GM18861 (cell line): ENCODE measurements around the gene GATAD1.
"Not testable (repeated sequence)": the region's sequence is repeated elsewhere in the genome, so short reads cannot be mapped to it uniquely, and the experiment has no call there.

Source experiments
- ATAC-seq: cut with Tn5 transposase; IDR thresholded peaks from one replicate; pipeline ENCODE4 v1.9.1; 2021; ENCODE audit not compliant: unreplicated experiment

GATAD1 gene

DNA sequence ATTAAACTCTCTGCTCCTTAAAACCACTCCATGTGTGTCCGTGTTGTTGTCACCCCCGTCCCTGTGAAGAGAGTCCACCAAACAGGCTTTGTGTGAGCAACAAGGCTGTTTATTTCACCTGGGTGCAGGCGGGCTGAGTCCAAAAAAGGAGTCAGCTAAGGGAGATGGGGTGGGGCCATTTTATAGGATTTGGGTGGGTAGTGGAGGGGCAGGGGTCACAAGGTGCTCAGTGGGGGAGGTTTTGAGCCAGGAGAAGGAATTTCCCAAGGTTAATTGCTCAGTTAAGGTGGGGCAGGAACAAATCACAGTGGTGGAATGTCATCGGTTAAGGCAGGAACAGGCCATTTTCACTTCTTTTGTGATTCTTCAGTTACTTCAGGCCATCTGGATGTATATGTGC, 31.9 kb downstream of the GATAD1 start:
- ATAC-seq, result not testable (repeated sequence)

DNA sequence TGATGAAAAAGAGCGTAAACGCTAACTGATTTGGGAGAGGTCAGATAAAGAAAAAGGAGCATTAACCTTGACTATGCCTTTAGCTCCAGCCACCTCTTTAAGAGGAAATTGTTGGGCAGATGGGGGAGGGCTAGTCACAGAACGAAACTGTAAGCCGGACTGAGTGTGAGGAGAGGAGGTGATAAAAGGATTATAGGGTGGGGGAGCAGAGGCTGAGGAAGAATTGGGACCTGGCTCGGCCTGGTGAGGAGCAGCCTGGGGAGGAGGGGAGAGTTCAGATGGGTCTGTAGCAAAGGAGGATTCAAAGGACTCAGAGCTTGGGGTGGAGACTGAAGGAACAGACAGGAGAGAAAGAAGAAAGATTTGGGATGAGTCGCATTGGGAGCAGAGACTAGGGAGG, 36.3 kb downstream of the GATAD1 start:
- not testable (repeated sequence) for ATAC-seq

DNA sequence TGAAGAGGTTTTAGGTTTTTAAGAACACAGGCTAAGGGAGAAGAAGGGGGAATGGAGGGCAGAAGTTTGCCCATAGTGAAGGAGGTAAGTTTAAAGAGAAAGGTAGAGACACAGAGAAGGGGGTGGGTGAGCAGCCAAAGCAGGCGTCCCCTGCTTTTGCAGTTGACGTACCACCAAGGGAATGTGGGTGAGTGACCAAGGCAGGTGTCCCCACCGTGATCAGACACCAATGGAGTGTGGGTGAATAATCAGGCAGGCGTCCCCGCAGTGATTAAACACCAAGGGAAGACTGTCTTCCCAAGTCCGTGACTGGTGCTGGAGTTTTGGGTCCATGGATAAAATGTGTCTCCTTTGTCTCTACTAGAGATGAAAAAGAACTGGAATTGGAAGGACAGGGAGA, 36.9 kb downstream of the GATAD1 start:
- ATAC-seq, result not testable (repeated sequence)

DNA sequence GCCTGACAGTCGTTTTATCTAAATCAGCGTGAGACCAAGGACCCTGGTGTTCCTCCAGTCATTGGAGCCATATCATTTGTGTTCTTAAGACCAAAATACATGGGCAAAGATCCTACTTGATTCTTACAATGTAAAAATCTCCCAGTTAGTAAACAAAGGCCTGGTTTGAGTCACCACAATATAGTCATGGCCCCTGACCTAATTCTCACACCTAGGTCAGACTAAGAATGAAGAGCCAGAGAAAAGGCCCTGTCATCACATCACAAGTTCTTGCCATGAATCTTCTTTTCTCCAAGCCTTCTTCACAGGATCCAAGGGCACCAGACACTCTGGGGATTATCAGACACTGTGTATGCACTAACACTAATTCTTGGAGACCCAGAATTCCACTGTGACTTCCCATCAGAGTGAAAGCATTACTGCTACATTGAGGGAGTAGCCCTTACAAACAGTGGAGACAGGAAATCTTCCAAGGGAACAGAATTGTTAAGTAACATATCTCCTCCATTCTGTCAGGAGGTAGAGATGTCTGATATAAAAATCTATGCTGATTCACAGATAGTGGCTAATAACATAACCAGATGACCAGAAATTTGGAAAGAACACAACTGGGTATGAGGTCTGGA, 38.1 kb downstream of the GATAD1 start:
- no peak for ATAC-seq

DNA sequence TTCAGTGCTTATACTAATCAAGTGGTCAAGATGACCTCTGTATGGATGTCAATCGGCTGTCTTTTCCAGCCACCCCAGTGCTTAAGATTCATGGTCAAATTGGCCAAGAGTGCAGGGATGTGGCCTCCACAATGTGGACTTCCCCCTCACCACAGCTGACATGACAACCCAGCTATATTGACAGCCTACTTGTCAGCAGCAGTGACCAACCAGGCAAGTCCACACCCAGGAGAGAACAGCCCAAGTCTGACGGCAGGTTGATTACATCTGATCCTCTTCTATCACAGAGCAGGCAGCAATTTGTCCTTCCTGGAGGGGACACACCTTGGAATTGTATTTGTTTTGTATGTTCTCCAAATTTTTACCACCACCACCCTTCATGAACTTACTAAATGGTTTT, 38.7 kb downstream of the GATAD1 start:
- no peak for ATAC-seq

DNA sequence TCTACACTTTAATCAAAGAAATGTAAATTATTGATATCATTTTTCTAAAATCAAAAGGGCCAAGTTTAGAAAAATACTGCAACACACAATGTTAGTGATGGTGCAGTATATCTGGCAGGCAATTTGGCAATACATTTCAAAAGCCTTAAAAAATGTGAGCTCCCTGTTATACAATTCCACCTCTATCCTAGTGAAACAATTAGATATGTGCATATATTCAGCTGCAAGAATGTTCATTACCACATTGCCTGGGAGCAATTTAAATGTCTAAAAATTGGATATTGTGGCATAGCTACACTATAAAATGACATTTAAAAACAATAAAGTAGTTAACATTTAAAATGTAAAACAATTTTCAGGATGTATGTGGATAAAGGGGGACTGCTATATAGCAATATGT, 40.5 kb downstream of the GATAD1 start:
- ATAC-seq, result no peak

DNA sequence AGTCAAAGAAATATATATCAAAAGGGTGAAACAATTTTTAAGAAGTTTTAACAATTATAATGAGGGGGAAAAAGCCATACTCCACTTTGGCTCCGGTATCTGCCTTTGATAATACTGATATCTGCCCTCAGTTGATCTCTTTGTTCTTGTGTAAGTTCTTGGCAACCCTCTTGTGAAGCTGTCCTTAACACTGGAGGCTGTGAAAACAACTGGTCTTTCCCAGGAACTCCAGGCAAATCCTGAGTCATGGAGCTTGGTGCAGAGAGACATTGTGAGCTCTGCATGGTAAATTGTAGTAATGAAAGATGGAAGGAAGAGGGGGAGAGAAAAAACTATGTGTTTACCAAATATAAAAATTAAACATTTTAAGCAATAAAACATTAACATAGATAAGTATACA, 42.4 kb downstream of the GATAD1 start:
- ATAC-seq, result no peak

DNA sequence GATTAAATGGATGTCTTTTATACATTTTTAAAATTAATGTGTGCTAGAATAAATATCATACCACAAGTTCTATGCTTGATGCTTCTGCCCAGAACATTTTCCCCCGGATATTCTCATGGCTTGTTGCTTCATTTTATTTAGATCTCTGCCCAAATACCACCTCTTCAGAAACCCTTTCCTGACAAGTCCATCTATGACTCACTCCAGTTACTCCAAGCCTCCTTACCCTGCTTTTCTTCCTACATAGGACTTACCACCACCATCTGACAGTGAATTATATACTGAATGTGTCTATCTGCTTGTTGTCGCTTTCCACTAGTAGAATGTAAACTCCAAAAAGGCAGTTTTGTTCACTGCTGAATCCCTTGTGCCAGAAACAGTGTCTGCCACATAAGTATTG, 49.6 kb downstream of the GATAD1 start:
- ATAC-seq, result no peak

DNA sequence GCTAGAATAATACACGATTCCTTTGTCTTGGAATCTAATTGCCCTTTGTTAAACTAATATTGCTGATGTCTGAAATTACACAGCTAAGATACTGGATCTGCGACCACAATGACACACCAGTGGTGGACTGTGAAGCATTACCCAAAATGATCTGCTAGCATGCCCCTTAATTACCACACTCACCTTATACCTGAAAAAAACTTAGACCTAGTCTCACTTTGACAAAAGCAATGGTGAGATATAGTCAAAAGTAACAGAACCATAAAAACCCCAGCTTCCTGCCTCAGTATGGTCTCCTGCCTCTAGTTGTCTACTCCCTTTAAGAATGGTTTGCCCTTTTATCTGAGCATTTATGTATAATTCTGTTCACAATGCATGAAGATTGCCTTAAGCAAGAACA, 51.3 kb downstream of the GATAD1 start:
- no peak for ATAC-seq

DNA sequence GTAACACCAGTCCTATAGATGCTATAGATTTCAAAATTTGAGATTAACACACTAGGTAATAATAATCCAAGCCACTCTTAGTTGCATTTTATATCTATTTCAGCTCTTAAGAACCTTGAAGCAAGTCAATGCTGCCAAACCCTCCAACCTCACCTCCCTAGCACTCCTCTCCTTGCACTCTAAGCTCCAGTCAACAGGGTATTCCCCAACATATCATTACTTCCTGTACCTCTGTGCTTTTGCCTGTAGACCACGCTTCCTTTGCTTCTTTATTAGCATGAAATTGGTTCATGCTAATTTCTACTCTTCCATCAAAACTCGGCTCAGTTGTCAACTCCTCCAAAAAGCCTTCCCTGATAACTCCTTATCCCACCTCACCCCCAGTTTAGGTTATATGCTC, 56.5 kb downstream of the GATAD1 start:
- no peak for ATAC-seq

DNA sequence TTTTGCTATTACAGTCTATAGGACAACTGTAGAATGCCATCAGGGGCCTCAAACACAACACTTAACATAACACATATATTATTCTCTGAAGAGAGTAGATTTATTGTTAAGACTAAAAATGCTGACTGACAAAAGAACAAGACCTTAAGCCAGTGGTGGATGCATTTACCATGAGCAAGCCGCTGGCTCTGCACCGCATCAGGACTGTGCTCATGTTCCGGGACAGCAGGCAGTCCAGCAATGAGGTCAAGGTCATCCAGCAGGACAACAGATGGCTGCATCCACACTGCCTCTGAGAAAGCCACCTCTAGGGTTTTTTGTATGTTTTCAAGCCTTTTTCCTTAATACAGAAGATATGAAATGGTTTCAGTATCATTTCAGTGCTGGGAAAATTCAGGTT, 57.3 kb downstream of the GATAD1 start:
- no peak for ATAC-seq

DNA sequence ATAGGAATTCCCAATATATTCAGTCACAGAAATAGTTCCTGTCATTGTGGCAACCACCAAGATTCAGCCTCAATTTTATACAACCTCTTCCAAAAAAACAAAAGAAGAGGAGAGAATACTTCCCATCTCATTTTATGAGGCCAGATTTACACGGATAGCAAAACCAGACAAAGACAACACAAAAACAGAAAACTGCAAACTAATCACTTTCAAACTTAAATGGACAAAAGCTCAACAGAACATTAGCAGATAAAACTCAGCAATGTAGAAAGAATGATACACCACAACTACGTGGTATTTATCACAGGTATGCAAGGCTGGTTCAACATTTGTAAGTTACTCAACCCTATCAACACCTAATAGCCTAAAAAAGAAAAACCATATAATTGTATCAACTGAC, 59.1 kb downstream of the GATAD1 start:
- no peak for ATAC-seq

DNA sequence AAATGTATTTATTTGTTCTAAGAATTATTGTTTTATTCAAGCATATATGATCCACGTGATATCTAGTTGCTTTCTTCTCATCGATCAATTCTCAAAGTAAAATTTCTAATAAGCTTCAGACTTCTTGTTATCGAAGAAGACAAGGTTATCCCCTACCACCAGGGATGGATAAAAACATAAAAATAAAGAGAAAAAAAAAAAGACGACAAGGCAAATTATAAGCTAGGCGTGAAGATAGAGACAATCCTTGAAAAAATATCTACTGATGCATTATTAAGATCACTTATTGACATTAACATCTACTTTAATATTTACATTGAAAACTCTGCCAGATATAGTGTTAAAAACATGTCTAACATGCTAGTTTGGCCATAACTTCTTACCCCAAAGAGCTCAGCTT, 61.7 kb downstream of the GATAD1 start:
- ATAC-seq, result no peak
